Measurements from ENCODE around the gene CARS2. TPM values are rescaled to one million over a fixed set of nuclear protein-coding genes. Genes with fewer than 3 reads are reported as not detected.
"Not testable (repeated sequence)": the region's sequence is repeated elsewhere in the genome, so short reads cannot be mapped to it uniquely, and the experiment has no call there.

CARS2 gene
- total RNA-seq, 4 donors from 2014 or later: 49.0 to 78.1 (median 68.4) TPM

DNA sequence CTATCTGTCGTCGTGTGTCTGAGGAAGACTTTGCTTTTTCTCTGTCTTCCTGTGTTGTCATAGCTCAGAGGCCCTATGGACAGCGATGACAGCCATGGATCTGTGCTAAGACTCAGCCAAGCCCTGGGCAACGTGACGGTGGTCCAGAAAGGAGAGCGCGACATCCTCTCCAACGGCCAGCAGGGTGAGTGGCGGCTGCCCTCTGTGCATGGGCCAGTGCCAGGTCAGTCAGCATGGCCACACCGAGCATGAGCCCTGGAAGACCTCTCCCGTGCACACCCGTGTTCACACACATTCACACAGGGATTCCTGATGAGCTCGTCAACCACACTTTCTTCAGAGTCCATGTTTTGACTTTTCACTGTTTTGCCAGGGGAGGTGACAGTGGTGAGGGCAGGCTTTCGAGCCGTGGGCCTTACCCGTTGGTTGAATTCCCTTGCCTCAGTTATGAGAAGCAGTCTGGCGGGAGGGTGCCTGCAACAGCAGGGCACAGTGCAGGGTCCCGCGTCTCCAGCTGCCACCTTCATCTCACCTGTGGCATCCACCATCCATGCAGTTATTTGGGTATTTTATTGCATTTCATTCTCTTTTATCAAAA is 70.4 kb downstream of the CARS2 start:
- H3K27ac ChIP-seq: no peak overlapping the region
- no peaks in the 10 kb centered on the region for H3K9me3 ChIP-seq
- H3K36me3 ChIP-seq: peaks cover 44 to 52% of the 10 kb centered on the region in 2 donors
- WGBS, 2 donors: 88 to 94% methylated on average over 13 to 19 of the region's 19 CpGs
- H3K4me1 ChIP-seq: no peaks in the 10 kb centered on the region
- H3K27me3 ChIP-seq: no peaks in the 10 kb centered on the region
- TF ChIP-seq, protein P1, sequence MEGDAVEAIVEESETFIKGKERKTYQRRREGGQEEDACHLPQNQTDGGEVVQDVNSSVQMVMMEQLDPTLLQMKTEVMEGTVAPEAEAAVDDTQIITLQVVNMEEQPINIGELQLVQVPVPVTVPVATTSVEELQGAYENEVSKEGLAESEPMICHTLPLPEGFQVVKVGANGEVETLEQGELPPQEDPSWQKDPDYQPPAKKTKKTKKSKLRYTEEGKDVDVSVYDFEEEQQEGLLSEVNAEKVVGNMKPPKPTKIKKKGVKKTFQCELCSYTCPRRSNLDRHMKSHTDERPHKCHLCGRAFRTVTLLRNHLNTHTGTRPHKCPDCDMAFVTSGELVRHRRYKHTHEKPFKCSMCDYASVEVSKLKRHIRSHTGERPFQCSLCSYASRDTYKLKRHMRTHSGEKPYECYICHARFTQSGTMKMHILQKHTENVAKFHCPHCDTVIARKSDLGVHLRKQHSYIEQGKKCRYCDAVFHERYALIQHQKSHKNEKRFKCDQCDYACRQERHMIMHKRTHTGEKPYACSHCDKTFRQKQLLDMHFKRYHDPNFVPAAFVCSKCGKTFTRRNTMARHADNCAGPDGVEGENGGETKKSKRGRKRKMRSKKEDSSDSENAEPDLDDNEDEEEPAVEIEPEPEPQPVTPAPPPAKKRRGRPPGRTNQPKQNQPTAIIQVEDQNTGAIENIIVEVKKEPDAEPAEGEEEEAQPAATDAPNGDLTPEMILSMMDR (IDR thresholded peaks at IDR 0.05): no peak
- no peak for TF ChIP-seq POLR2A (IDR thresholded peaks at IDR 0.05)
- intact Hi-C loops (cut with DNase I): no loop called here
- no peak for DNase-seq
- no peak overlapping the region for H3K4me3 ChIP-seq (replicated peaks in 1 of 3)

DNA sequence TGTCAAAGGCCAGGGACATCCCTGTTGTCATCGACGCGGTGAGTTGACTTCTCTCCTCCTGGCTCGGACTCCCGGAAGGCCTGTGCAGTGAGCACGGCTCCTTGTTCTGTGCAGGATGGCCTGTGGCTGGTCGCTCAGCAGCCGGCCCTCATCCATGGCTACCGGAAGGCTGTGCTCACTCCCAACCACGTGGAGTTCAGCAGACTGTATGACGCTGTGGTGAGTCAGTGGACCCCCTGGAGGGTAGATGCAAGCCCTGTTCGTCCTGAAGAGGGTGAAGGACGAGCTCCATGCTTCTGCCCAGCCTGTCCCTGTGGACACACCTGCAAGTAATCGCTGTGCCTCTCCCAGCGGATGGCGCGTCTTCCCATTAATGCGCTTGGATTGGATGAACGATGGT is 71.4 kb downstream of the CARS2 start:
- H3K36me3 ChIP-seq: peaks cover 36 to 50% of the 10 kb centered on the region in 2 donors
- TF ChIP-seq, protein P1 (IDR thresholded peaks at IDR 0.05): no peak
- no peak for TF ChIP-seq POLR2A (IDR thresholded peaks at IDR 0.05)
- no peak overlapping the region for H3K27ac ChIP-seq
- no peak overlapping the region for H3K4me3 ChIP-seq (replicated peaks in 1 of 3)
- no peaks in the 10 kb centered on the region for H3K9me3 ChIP-seq
- H3K27me3 ChIP-seq: no peaks in the 10 kb centered on the region
- no peaks in the 10 kb centered on the region for H3K4me1 ChIP-seq
- WGBS, 2 donors: 92 to 97% methylated on average over 16 to 17 of the region's 19 CpGs
- no peak for DNase-seq
- intact Hi-C loops (cut with DNase I): no loop called here

DNA sequence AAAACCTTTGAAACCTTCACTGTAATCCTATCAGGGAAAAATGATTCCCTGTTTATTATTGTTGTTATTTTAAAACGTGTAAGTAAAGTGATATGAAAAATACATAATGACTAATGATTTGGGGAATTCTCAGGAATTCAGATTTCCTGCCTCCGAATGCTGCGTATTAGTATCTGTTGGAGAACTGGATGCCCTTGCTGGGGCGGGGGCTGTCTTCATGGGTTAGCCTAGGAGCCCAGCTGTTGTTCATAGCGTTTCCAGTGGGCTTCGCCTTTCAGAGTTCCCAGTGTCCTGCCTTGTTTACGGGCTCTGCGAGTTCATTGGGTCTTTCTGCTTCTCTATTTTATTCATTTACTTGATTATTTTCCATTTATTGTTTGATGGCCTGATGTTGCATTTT is 72.1 kb downstream of the CARS2 start:
- WGBS, 2 donors: 92% methylated on average over 8 of the region's 8 CpGs
- TF ChIP-seq, protein P1 (IDR thresholded peaks at IDR 0.05): no peak
- TF ChIP-seq POLR2A (IDR thresholded peaks at IDR 0.05): no peak

DNA sequence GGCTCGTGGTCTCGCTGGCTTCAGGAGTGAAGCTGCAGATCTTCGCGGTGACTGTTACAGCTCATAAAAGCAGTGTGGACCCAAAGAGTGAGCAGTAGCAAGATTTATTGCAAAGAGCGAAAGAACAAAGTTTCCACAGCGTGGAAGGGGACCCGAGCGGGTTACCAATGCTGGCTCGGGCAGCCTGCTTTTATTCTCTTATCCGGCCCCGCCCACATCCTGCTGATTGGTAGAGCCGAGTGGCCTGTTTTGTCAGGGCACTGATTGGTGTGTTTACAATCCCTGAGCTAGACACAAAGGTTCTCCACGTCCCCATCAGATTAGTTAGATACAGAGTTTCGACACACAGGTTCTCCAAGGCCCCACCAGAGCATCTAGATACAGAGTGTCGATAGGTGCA is 73.7 kb downstream of the CARS2 start:
- H3K27ac ChIP-seq; H3K27me3 ChIP-seq; intact Hi-C loops (cut with DNase I); H3K9me3 ChIP-seq; DNase-seq; H3K4me3 ChIP-seq (replicated peaks in 1 of 3); H3K4me1 ChIP-seq: not testable (repeated sequence)
- WGBS, 2 donors: 96% methylated on average over 15 of the region's 15 CpGs
- peaks cover 29 to 34% of the 10 kb centered on the region in 2 donors for H3K36me3 ChIP-seq

More for the DNA sequence above, 72.1 kb downstream of the CARS2 start:
- H3K4me3 ChIP-seq (replicated peaks in 1 of 3): no peak overlapping the region
- intact Hi-C loops (cut with DNase I): no loop called here
- DNase-seq: no peak
- no peaks in the 10 kb centered on the region for H3K9me3 ChIP-seq
- H3K27me3 ChIP-seq: no peaks in the 10 kb centered on the region
- H3K27ac ChIP-seq: no peak overlapping the region
- no peaks in the 10 kb centered on the region for H3K4me1 ChIP-seq
- H3K36me3 ChIP-seq: peaks cover 29 to 43% of the 10 kb centered on the region in 2 donors

GRCh38 chr13:110630566-110631119 is 75.3 kb downstream of the CARS2 start:
- TF ChIP-seq, protein P1 (IDR thresholded peaks at IDR 0.05): no peak
- TF ChIP-seq POLR2A (IDR thresholded peaks at IDR 0.05): no peak
- intact Hi-C loops (cut with DNase I): no loop called here
- DNase-seq: no peak
- 81 to 86% methylated on average over 10 of the region's 10 CpGs for WGBS, 2 donors
- Histone ChIP-seq H3K4me3 (replicated peaks in 1 of 3) (no peak overlapping the region), H3K36me3 (peaks cover 13 to 18% of the 10 kb centered on the region in 2 donors), H3K27me3 (no peaks in the 10 kb centered on the region), H3K9me3 (no peaks in the 10 kb centered on the region), H3K4me1 (no peaks in the 10 kb centered on the region), H3K27ac (no peak overlapping the region)
